Stromal cell of bone marrow (primary cell): ENCODE results near the gene ARHGAP11A.

Source experiments
- DNase-seq: peaks from one replicate; pipeline ENCODE4 v3.0.0-alpha.2; 2012; ENCODE audit warnings: low read depth

ARHGAP11A gene

DNA sequence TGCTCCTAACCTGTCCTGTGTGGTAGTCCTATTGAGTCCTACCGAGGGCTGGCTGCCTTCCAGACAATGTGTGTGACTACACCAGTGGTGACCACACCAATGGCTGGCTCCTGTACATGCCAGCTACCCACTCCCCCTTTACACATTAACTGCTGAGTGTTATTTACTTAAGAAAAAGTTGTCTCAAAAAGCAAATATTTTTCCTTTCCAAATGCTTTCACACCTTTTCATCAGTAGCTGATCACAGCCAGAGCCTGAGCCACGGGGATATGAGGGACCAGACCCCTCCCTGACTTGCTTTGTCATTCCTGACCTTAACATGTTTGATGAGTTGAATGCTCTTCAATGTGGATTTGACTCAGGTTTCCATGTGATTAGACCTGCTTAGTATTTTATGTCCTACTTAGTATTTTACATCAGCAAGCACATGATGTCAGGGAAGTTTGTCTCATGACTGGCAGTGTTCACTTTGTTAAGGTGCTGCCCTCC, 72.9 kb downstream of the ARHGAP11A start:
- DNase-seq: no peak
